Activated CD4-positive, alpha-beta T cell treated with anti-CD3 and anti-CD28 coated beads for 24 hours (primary cell): ENCODE results near the gene HIP1R.

Source experiments
- DNase-seq, 2 donors: peaks; one replicate each; pipeline ENCODE4 v3.0.0-alpha.2; 2020; ENCODE audit warnings: low read depth in 2 of 2

The HIP1R gene

GRCh38 chr12:122834104-122834920 is 945 bp upstream of the HIP1R start:
- no peak for DNase-seq

- DNase-seq, result peak in 1 of 2 donors; percentile 18
These were observed 431 bp downstream of the HIP1R start for GRCh38 chr12:122835750-122836026.

- DNase-seq, result no peak
These were observed 1.0 kb downstream of the HIP1R start for GRCh38 chr12:122836027-122836921.

GRCh38 chr12:122837306-122838265 is 2.3 kb downstream of the HIP1R start:
- no peak for DNase-seq

- DNase-seq, result no peak
These were observed 3.6 kb downstream of the HIP1R start for GRCh38 chr12:122838841-122839240.

DNA sequence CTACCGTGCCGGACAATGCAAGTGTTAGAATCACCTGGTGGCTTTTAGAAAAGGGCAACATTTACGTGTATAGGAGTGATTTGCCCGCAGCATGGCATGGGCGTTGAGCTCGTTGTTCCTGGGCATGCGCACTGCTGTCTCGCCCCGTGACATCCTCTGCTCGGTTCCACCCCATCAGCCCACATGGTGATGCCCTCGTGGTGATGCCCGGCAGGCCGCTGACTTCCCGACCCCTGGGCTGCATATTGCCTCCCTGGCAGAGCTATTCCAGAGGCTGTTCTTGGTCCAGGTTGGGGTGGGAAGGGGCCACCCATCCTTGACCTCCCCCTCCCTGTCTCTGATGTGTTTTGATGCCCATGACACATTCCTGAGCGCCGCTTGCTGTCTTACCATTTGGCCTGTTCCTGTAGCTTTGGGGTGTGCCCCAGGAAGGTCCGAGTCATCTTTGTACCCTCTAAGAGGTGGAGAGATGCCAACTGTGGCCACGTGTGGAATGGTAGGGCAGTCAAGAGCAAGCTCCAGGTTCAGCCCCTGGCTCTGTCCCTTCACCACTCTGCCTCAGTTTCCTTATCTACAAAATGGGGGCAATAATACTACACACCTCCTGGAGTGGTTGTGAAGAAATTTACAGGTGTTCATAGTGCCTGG is 4.8 kb downstream of the HIP1R start:
- DNase-seq, result no peak

- no peak for DNase-seq
These were observed 5.6 kb downstream of the HIP1R start for GRCh38 chr12:122840580-122841513.

- DNase-seq, result no peak
These were observed 6.5 kb downstream of the HIP1R start for GRCh38 chr12:122841544-122842321.

- DNase-seq, result no peak
These were observed 7.5 kb downstream of the HIP1R start for GRCh38 chr12:122842505-122843405.

GRCh38 chr12:122843455-122843854 is 8.2 kb downstream of the HIP1R start:
- no peak for DNase-seq

DNA sequence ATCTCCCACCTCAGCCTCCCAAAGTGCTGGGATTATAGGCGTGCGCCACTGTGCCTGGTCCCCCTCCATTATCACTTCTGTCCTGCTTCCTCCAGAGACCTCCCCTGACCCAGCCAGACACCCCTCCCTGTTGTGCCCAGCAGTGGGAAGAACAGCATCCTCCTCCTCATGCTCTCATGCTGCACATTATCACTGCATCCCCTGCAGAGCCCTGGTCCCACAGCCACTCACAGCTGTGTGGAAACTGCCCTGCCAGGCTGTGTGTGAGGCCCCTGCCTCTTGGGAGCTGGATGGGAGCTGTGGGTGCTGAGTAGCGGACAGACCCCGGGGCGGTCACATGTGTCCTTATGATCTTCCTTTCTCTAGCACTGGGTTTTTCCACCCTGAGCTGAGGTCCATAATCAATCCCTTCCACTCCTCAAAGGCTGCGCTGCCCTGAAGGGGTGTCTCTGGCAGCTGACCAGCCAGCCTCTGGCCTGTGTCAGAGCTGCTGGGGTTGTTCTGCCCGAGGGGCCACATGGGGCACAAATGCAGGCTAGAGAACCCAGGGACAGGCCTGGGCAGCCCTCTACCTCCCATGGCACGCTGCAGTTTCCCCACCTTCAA is 9.2 kb downstream of the HIP1R start:
- no peak for DNase-seq

- DNase-seq, result no peak
These were observed 10.0 kb downstream of the HIP1R start for GRCh38 chr12:122845041-122845864.

DNA sequence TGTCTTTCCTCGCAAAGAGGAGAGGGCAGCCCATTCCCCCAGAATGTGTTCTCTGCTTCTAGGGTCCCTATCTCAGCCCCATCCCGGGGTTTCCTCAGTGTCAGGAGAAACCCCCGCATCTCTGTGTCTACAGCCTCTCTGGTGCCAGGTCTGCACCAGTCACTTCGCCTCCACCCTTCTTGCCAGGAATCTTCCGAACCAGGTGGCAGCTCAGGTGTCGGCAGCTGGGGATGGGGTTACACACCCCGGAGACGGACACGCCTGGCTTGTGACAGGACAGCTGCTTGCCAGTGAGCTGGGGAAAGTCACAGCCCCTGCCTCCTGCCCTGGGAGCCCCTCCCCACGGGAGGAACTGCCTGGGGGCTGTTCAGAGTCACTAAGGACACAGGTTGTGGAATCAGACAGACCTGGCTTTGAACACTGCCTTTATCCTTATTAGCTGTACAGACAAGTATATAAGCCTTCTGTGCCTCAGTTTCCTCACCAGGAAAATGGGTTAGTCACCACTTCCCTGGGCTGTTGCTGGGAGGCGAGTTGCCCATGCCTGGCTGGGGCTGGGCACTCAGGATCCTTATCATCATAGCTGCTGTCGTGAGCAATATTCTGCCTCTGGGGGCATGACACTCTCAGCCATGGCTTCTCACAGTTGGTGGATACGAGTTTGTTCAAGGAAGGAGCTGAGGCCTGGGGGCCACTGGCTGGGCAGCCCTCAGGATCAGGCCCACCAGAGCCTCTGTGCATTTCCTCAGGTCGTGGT is 10.8 kb downstream of the HIP1R start:
- DNase-seq, result no peak

- DNase-seq, result no peak
These were observed 11.6 kb downstream of the HIP1R start for GRCh38 chr12:122846622-122847515.

DNA sequence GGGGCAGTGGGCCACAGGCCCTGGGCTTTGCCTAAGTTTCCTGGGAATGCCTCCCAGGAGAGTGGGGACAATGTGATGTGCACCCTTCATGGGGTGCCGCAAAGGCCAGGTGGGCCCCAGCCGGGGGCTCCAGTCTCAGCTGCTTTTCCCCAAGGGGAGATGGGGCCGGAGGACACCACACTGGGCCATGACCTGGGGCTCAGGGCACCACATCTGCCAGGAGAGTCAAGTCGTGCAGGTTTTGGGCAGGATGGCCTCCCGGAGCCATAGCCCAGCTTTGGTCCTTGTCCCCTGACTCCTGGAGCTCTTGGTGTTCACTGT is 12.2 kb downstream of the HIP1R start:
- no peak for DNase-seq
